ENCODE data around the gene PIP5K1A. TPM values are rescaled to one million over a fixed set of nuclear protein-coding genes. Genes with fewer than 3 reads are reported as not detected.

The PIP5K1A gene
- total and polyA plus RNA-seq, 2 of the 8 experiments (the other 6 are each of a cell fraction or from before 2014, with no cell fraction given), result 87.5 to 105 TPM

GRCh38 chr1:151222130-151222529 lies 23.8 kb downstream of the PIP5K1A start (continued):
- no peak for TF ChIP-seq RFX5 (IDR thresholded peaks at IDR 0.05; ENCODE audit: borderline replicate concordance, low read depth, low read length)
- TF ChIP-seq E2F6 (IDR thresholded peaks at IDR 0.05), result no peak
- TF ChIP-seq ATF2 (IDR thresholded peaks at IDR 0.05; ENCODE audit: low read length), result no peak

Data from H1 (cell line).